Immature natural killer cell (primary cell): Measurements from ENCODE around the gene FIBCD1. TPM values are rescaled to one million over a fixed set of nuclear protein-coding genes. Genes with fewer than 3 reads are reported as not detected.

Experiments used
- DNase-seq, 3 donors: peaks; one replicate each; pipeline ENCODE4 v3.0.0; 2022; ENCODE audit warnings: mixed read lengths in 1 of 3
- H3K27ac Mint-ChIP-seq, 6 donors: one replicate each; pipeline ENCODE4 v1.8.0; 2020; ENCODE audit warnings: mixed read lengths in 6 of 6, mild to moderate bottlenecking in 5 of 6, inconsistent platforms in 4 of 6, moderate library complexity in 3 of 6
- H3K27me3 Mint-ChIP-seq, 3 donors: one replicate each; pipeline ENCODE4 v1.8.0; 2020 to 2021; ENCODE audit warnings: low read depth in 3 of 3, mild to moderate bottlenecking in 3 of 3, mixed read lengths in 3 of 3, moderate library complexity in 3 of 3, inconsistent platforms in 1 of 3
- H3K36me3 Mint-ChIP-seq, 3 donors: one replicate each; pipeline ENCODE4 v1.8.0; 2020; ENCODE audit warnings: mixed read lengths in 3 of 3, inconsistent platforms in 2 of 3, mild to moderate bottlenecking in 2 of 3
- H3K4me1 Mint-ChIP-seq, 2 donors: one replicate each; pipeline ENCODE4 v1.8.0; 2020; ENCODE audit warnings: inconsistent platforms in 2 of 2, mild to moderate bottlenecking in 2 of 2, mixed read lengths in 2 of 2, moderate library complexity in 1 of 2
- H3K4me3 Mint-ChIP-seq, 5 donors: one replicate each; pipeline ENCODE4 v1.8.0; 2020; ENCODE audit warnings: mild to moderate bottlenecking in 5 of 5, mixed read lengths in 5 of 5, inconsistent platforms in 3 of 5, moderate library complexity in 3 of 5
- H3K9me3 Mint-ChIP-seq, 6 donors: one replicate each; pipeline ENCODE4 v1.8.0; 2020; ENCODE audit warnings: mild to moderate bottlenecking in 6 of 6, mixed read lengths in 6 of 6, inconsistent platforms in 4 of 6, moderate library complexity in 3 of 6
- polyA plus RNA-seq, 3 donors: library from polyadenylated mRNA; unstranded; fragments of 300-500 nt; fragmentation: Illumina TruSeq; gene quantifications; one replicate each; pipeline ENCODE4 v1.2.3, GENCODE V29; 2021

The FIBCD1 gene
- polyA plus RNA-seq, 3 donors from 2014 or later = not detected

GRCh38 chr9:130940693-130941576 lies 1.9 kb upstream of the FIBCD1 start:
- H3K27ac Mint-ChIP-seq = no peak overlapping the region
- peaks cover 7 to 10% of the 10 kb centered on the region in 2 donors for H3K4me1 Mint-ChIP-seq
- H3K36me3 Mint-ChIP-seq = peaks cover 0 to 4% (median 0%) of the 10 kb centered on the region in 3 donors
- H3K27me3 Mint-ChIP-seq = peaks cover 3 to 34% (median 12%) of the 10 kb centered on the region in 3 donors
- H3K9me3 Mint-ChIP-seq = peaks cover 0 to 5% (median 0%) of the 10 kb centered on the region in 6 donors
- peak; percentile 35 to 44 (median 43) for DNase-seq
- H3K4me3 Mint-ChIP-seq = peak overlapping the region in 1 of 5 donors; percentile 27

- Mint-ChIP-seq H3K27ac (no peak overlapping the region), H3K4me3 (no peak overlapping the region), H3K27me3 (peaks cover 2 to 34% (median 12%) of the 10 kb centered on the region in 3 donors), H3K36me3 (peaks cover 0 to 4% (median 0%) of the 10 kb centered on the region in 3 donors), H3K9me3 (peaks cover 0 to 5% (median 0%) of the 10 kb centered on the region in 6 donors), H3K4me1 (peaks cover 7 to 10% of the 10 kb centered on the region in 2 donors)
- no peak for DNase-seq
Observed at GRCh38 chr9:130940027-130940549, 1.0 kb upstream of the FIBCD1 start.

- no peak for DNase-seq
- Mint-ChIP-seq H3K4me3 (no peak overlapping the region), H3K27me3 (peaks cover 3 to 36% (median 12%) of the 10 kb centered on the region in 3 donors), H3K36me3 (peaks cover 0 to 4% (median 0%) of the 10 kb centered on the region in 3 donors), H3K27ac (no peak overlapping the region), H3K4me1 (peaks cover 7 to 10% of the 10 kb centered on the region in 2 donors), H3K9me3 (peaks cover 0 to 4% (median 0%) of the 10 kb centered on the region in 6 donors)
Observed at GRCh38 chr9:130939405-130940026, 469 bp upstream of the FIBCD1 start.

DNA sequence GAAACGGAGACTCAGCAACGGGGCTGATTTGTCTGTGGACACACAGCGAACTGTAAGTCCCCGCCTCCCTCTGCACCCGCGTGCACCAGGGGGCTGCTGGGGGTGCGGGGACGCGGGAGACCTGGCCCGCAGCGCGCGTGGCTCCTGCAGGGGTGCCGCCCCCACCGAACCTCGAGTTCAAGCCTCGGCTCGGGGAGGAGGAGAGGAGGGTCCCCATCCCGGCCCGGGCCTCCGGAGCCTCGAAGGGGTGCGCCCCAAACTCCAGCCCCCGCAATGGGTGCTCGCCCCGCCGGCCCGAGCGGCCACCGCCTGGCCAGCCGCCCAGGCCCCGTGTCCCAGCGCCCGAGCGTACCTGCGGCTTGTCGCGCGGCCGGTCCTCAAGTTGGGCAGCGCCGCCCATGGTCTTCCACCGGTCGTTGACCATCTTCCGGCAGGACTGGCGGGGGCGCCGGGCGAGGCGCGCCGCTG lies 829 bp downstream of the FIBCD1 start:
- Mint-ChIP-seq H3K4me3 (no peak overlapping the region), H3K27ac (no peak overlapping the region), H3K9me3 (peaks cover 0 to 4% (median 0%) of the 10 kb centered on the region in 6 donors), H3K27me3 (peaks cover 3 to 34% (median 10%) of the 10 kb centered on the region in 3 donors), H3K36me3 (peaks cover 0 to 4% (median 0%) of the 10 kb centered on the region in 3 donors), H3K4me1 (peaks cover 7 to 10% of the 10 kb centered on the region in 2 donors)
- DNase-seq = no peak

- Mint-ChIP-seq H3K27ac (no peak overlapping the region), H3K36me3 (peaks cover 0 to 4% (median 0%) of the 10 kb centered on the region in 3 donors), H3K9me3 (peaks cover 0 to 4% (median 0%) of the 10 kb centered on the region in 6 donors), H3K27me3 (peaks cover 5 to 39% (median 10%) of the 10 kb centered on the region in 3 donors), H3K4me1 (peaks cover 7 to 10% of the 10 kb centered on the region in 2 donors), H3K4me3 (peak overlapping the region in 4 of 5 donors; percentile 3 to 43 (median 22))
- no peak for DNase-seq
Observed at GRCh38 chr9:130937146-130938076, 1.6 kb downstream of the FIBCD1 start.

- H3K36me3 Mint-ChIP-seq = peaks cover 0 to 4% (median 0%) of the 10 kb centered on the region in 3 donors
- peak overlapping the region in 3 of 5 donors; percentile 8 to 43 (median 36) for H3K4me3 Mint-ChIP-seq
- H3K27ac Mint-ChIP-seq = no peak overlapping the region
- peaks cover 0 to 4% (median 0%) of the 10 kb centered on the region in 6 donors for H3K9me3 Mint-ChIP-seq
- no peak for DNase-seq
- peaks cover 3 to 34% (median 12%) of the 10 kb centered on the region in 3 donors for H3K27me3 Mint-ChIP-seq
- H3K4me1 Mint-ChIP-seq = peaks cover 7 to 10% of the 10 kb centered on the region in 2 donors
Observed at GRCh38 chr9:130936285-130937117, 2.5 kb downstream of the FIBCD1 start.

GRCh38 chr9:130935648-130936271 lies 3.3 kb downstream of the FIBCD1 start:
- DNase-seq = no peak
- peaks cover 0 to 4% (median 0%) of the 10 kb centered on the region in 6 donors for H3K9me3 Mint-ChIP-seq
- H3K27ac Mint-ChIP-seq = no peak overlapping the region
- no peak overlapping the region for H3K4me3 Mint-ChIP-seq
- H3K27me3 Mint-ChIP-seq = peaks cover 4 to 29% (median 9%) of the 10 kb centered on the region in 3 donors
- H3K4me1 Mint-ChIP-seq = peaks cover 4 to 7% of the 10 kb centered on the region in 2 donors
- H3K36me3 Mint-ChIP-seq = peaks cover 0 to 4% (median 0%) of the 10 kb centered on the region in 3 donors

DNA sequence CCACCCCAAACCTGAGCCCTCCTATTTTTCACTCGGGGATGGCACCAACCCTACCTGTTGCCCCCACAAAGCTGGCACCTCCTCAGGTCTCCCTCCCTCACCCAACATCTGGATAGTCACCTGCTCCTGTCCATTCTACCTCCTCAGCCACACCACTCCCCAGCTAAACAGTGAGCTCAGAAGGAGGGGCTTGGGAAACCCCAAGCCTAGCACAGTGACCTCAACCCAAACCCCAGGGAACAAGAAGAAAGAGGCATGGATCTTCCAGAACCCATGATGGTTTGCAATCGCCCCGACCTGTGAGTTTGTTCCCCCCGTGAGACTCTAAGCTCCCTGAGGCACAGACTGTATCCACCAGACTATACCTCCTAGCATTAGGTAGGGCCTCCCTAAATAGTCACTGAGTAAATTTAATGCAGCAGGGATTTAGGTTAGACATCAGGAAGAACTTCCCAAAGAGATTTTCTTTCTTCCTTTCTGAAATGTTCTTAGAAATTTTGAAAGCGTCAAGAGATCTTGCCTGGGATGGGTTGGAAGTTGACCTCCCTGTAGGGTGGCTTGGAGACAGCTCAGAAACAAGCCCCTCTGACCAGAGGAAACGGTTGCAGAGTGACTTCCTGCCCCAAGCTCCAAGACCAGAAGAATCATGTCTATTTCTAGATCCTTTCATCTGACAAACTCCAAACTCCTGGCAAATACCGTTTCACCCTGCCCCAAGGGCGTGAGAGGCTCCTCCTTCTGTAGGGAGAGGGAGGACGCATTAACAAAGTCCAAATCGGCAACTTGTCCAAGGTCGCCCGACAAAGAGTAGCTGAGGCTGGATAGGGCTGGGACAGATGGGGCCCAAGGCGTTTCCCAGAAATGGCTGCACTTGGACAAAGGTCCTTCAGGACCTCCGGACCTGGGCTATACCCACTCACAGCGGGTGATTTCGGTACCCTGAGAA lies 4.1 kb downstream of the FIBCD1 start:
- no peak overlapping the region for H3K4me3 Mint-ChIP-seq
- peaks cover 0 to 4% of the 10 kb centered on the region in 2 donors for H3K4me1 Mint-ChIP-seq
- no peak for DNase-seq
- H3K27ac Mint-ChIP-seq = no peak overlapping the region
- peaks cover 0 to 4% (median 0%) of the 10 kb centered on the region in 3 donors for H3K36me3 Mint-ChIP-seq
- H3K27me3 Mint-ChIP-seq = peaks cover 4 to 22% (median 6%) of the 10 kb centered on the region in 3 donors
- peaks cover 0 to 4% (median 0%) of the 10 kb centered on the region in 6 donors for H3K9me3 Mint-ChIP-seq

GRCh38 chr9:130934246-130934645 lies 4.8 kb downstream of the FIBCD1 start:
- DNase-seq = no peak
- Mint-ChIP-seq H3K4me1 (peaks cover 0 to 4% of the 10 kb centered on the region in 2 donors), H3K4me3 (no peak overlapping the region), H3K27me3 (peaks cover 4 to 22% (median 6%) of the 10 kb centered on the region in 3 donors), H3K27ac (no peak overlapping the region), H3K36me3 (peaks cover 0 to 4% (median 0%) of the 10 kb centered on the region in 3 donors), H3K9me3 (peaks cover 0 to 4% (median 0%) of the 10 kb centered on the region in 6 donors)

- Mint-ChIP-seq H3K36me3 (peaks cover 0 to 4% (median 0%) of the 10 kb centered on the region in 3 donors), H3K4me1 (peaks cover 0 to 4% of the 10 kb centered on the region in 2 donors), H3K4me3 (no peak overlapping the region), H3K27me3 (peaks cover 4 to 22% (median 6%) of the 10 kb centered on the region in 3 donors), H3K27ac (no peak overlapping the region), H3K9me3 (peaks cover 0 to 4% (median 0%) of the 10 kb centered on the region in 6 donors)
- DNase-seq = no peak
Observed at GRCh38 chr9:130933114-130934046, 5.7 kb downstream of the FIBCD1 start.
